ENCODE data around the gene PTCD1. TPM values are rescaled to one million over a fixed set of nuclear protein-coding genes. Genes with fewer than 3 reads are reported as not detected.

PTCD1 gene
- total and polyA plus RNA-seq, 9 of the 15 experiments (the other 6 are each of a cell fraction or from before 2014, with no cell fraction given), result 0.46 to 17.1 (median 6.2) TPM

GRCh38 chr7:99447943-99448342 lies 9.3 kb upstream of the PTCD1 start (continued):
- no peak for TF ChIP-seq CREB1 (IDR thresholded peaks at IDR 0.05)
- peak; percentile 35; the same call in 1 of the 2 replicates for TF ChIP-seq CREB1 (CRISPR knock-in tag; IDR thresholded peaks at IDR 0.05)
- TF ChIP-seq ZNF586 (CRISPR knock-in tag; conservative IDR thresholded peaks at IDR 0.05), result no peak
- no peak for TF ChIP-seq FOS (IDR thresholded peaks at IDR 0.05; ENCODE audit: extremely low read depth, insufficient read length)
- no peak for TF ChIP-seq TFAP4 (CRISPR knock-in tag; IDR thresholded peaks at IDR 0.05; ENCODE audit: borderline replicate concordance)
- no peak for TF ChIP-seq CTBP1 (IDR thresholded peaks at IDR 0.05; ENCODE audit: borderline replicate concordance)
- TF ChIP-seq SMAD2 (IDR thresholded peaks at IDR 0.05; ENCODE audit: low read depth, low read length), result no peak
- TF ChIP-seq STAT6 (CRISPR knock-in tag; IDR thresholded peaks at IDR 0.05), result no peak
- TF ChIP-seq ZNF143 (CRISPR knock-in tag; IDR thresholded peaks at IDR 0.05), result no peak
- TF ChIP-seq XRCC5 (IDR thresholded peaks at IDR 0.05; ENCODE audit: low read depth, low read length), result 0 out of 2 replicates have a peak, but pooled peaks have one; percentile 30
- no peak for TF ChIP-seq TBP (optimal IDR thresholded peaks at IDR 0.05; ENCODE audit: low read depth, low read length)
- no peak for TF ChIP-seq TAF1 (IDR thresholded peaks at IDR 0.05; ENCODE audit: control insufficient read depth, extremely low read depth, insufficient read depth, low read length, severe bottlenecking)
- TF ChIP-seq EWSR1 (IDR thresholded peaks at IDR 0.05; ENCODE audit: borderline replicate concordance, low read depth, partially characterized antibody), result no peak
- no peak for TF ChIP-seq DNMT1 (IDR thresholded peaks at IDR 0.05)
- no peak for TF ChIP-seq RBM15 (IDR thresholded peaks at IDR 0.05; ENCODE audit: insufficient read depth, low read length)
- TF ChIP-seq SAP30 (IDR thresholded peaks at IDR 0.05; ENCODE audit: borderline replicate concordance, insufficient read depth, low read depth, low read length, poor library complexity, severe bottlenecking), result no peak
- TF ChIP-seq CHD1 (IDR thresholded peaks at IDR 0.05; ENCODE audit: low read length), result no peak
- TF ChIP-seq HNRNPL (IDR thresholded peaks at IDR 0.05; ENCODE audit: low read depth, low read length), result no peak
